Measurements from ENCODE around the gene EFCAB5.
"Not testable (repeated sequence)": the region's sequence is repeated elsewhere in the genome, so short reads cannot be mapped to it uniquely, and the experiment has no call there.

The EFCAB5 gene

DNA sequence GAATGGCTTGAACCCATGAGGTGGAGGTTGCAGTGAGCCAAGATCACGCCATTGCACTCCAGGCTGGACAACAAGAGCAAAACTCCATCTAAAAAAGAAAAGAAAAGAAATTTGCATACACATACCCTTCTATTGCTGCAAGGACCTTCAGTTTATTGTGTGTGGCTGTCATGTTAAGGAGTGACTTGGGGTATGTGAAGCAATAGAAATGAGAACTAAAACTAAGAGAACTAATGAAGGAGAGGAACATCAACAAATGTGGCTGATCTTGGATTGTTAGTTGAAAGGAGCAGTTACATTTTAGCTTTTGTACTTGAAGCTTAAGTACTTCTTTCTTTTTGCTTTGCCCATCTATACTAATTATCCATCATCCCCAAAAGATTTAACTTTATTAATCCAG, 162.5 kb downstream of the EFCAB5 start:
- DNase-seq, result no peak

DNA sequence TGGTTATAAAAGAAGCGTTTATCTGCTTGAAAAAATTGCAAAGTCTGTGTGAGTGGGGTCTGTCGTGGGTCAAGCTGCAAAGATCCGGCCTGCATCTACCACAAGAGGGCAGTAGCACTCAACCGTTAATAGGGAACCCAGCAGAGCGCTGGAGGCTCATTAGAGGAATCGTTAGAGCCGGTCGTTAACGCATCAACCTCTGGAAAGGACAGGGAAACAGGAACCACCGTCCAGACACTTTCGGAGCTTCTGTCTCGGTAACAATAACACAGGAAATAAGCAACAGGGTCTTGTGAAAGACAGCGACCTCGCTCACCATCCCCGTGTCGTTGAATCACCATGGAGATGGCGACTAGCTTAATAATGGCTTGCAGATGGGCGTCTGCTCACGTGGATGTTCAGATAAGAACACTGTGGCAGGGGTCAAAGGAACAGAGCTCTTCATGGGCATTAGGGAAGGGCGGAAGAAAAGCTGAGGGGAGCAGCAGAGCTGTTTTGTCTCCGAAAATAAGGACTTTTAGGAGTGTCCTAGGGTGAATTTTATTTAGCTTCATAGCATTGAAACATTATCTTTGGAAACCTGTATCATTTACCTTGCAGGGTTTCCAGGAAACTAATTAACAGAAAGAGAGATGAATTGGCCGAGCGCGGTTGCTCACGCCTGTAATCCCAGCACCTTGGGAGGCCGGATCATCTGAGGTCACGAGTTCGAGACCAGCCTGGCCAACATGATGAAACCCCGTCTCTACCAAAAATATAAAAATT, 163.3 kb downstream of the EFCAB5 start:
- DNase-seq, result peak; percentile 84

DNA sequence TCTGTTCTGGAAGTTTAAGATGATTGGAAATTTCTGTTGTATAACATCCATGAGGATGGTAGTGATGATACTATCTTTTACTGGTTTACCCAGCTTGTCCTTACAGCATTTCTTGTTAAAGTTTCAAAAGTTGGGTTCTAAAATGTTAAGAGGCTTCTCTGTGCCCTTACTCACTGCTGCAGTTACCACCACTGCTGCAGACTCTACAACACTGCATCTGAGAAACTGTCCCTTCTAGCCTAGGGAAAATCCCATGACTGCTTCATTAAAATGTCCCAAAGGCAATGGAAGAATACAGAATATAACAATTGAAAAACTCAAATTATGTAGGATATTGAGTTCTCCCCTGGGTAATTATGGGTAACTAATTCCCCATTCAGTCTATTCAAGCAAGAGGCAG, 171.4 kb downstream of the EFCAB5 start:
- no peak for DNase-seq

DNA sequence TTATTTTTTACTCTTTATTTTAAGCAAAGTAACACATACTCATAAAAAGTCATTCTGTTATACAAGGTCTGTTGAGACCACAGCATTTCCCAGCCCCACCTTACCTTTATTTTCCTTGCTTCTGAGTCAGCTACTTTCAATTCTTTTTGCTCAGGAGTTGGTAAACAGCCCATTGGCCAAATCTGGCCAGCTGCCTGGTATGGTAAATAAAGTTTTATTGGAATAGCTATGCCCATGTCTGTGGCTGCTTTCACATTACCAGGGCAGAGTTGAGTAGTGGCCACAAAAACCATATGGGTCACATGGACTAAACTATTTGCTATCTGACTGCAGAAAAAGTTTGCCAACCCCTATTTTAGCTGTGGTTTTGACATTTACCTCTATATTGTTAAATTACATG, 171.8 kb downstream of the EFCAB5 start:
- peak; percentile 54 for DNase-seq

DNA sequence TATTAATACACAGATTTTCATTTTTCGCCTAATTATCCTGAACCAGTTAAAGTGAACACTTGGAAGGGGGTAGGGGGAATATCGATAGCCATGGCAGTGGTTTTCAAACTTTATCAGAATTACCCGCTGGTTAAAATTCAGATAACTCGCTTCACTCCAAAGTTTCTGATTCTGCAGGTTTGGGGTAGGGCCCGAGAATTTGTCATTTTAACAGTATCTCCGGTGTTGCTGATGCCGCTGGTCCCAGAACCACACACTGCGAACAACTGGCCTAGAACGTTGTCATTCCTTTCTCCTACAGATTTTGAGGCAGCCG, 174.9 kb downstream of the EFCAB5 start:
- no peak for DNase-seq

DNA sequence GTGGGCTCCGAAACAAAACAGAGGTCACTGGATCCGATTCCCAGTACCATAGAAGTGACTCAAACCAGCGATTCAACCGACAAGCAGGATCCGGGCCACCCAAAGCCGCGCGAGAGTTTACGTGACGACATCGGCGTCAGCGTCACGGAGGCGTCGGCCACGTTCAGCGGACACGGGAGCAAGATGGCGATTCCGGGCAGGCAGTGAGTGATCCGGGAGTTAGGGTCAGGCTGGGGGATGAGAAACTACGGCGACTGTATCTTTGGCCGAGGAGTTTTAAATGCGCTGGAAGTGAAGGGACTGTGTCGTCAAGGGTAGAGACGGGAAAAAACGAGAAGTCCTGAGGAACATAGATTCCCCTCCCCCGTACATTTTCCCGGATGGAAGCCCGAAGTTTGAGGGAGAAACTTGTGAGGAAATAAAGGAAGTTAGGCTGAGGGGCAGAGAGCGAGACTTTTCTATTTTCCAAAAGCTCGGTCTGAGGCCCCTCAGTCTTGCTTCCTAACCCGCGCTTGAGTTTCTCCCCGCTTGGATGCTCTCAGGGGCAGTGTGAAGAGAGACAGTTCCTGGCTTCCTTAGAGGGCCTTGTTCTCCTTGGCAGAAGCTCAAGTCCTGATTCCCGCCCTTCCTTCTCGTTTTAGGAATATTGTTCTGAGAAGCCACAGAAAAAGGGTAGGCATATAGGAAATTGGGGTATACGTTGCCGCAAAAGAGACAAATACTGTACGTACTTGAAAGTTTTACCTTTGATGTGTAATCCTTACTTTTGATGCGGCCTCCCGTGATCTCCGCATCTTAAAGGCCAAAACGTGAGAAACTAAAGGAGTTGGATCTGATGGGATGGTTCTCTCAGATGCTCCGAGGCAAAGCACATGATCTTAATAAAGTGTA, 175.5 kb downstream of the EFCAB5 start, which contains the start of gene NSRP1:
NSRP1 (plus strand) TSS at position 156 of the 891 bp plus-strand sequence; CDS start at position 184, 28 bp downstream.
- DNase-seq, result peak; percentile 97

DNA sequence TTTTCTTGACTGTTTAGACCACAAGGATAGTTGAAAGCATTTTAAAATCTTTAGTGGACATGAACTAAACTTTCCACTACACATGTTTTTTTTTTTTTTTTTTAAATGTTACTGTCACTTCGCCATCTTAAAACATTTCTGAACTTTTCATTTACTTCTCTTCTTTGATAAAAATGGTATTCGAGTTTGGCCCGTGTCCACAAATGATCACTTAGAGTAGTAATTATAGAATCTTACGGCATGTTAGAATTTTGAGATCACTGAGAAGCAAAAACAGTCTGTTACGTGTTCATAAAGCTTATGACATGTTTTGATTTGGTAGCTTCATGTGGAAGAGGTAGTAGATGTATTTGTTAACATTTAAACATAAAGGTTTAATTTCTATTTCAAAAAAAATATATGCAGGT, 176.2 kb downstream of the EFCAB5 start:
- DNase-seq, result no peak

DNA sequence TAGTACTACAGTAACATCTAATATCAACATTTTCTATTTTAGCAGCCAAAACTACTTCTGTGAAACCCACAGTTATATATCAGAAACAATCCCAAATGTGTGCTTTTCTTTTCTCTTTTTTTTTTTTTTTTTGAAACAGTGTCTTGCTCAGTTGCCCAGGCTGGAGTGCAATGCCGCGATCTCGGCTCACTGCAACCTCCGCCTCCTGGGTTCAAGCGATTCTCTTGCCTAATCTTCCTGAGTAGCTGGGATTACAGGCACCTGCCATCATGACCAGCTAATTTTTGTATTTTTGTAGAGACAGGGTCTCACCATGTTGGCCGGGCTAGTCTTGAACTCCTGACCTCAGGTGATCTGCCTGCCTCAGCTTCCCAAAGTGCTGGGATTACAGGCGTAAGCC, 177.2 kb downstream of the EFCAB5 start:
- not testable (repeated sequence) for DNase-seq

DNA sequence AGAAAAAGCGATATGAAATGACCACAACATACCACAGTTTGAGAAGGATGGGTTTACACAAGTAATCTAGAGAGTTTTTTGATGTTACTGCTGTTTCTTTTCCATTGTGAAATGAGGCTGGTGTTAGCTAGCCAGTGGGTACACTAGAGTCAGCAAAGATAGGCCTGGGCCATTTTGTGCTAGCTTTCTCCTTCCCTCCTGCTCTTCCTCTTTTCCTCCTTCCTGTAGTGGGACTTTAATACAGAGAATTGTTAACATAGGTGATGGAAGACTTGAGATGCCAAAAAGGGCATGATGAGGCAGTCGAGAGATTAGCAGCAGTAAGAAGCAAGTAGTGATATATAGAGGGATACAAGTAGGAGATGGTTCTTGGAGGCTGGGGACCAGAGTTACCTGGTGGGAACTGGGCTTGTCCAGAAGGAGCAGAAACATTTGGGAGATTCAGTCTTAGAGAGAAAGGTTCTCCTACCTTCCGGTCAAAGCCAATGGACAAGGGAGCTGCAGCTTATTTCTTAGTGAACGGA, 182.9 kb downstream of the EFCAB5 start:
- DNase-seq, result no peak

DNA sequence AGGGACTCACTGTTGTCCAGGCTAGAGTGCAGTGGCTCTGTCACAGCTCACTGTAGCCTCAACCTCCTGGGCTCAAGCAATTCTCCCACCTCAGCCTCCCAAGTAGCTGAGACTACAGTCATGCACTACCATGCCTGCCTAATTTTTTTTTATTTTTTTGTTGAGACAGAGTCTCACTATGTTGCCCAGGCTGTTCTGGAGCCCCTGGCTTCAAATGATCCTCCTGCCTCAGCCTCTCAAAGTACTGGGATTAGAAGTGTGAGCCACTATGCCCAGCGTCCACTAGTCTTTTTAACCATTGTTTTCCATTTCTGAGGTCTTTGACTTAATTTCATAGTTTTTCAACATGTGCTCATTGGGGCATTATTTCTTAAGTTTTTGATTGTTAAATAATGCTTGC, 188.7 kb downstream of the EFCAB5 start:
- no peak for DNase-seq

DNA sequence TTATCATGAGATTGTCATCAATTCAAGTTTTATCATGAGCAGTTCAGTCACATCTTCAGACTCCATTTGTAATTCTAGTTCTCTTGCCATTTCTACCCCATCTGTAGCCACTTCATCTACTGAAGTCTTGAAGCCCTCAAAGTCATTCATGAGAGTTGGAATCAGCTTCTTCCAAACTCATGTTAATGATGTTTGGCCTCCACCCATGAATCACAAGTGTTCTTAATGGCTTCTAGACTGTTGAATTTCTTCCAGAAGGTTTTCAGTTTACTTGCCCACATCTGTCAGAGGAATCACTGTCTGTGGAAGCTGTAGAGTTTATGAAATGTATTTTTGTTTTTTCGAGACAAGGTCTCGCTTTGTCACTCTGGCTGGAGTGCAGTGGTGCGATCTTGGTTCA, 191.2 kb downstream of the EFCAB5 start:
- DNase-seq, result no peak

DNA sequence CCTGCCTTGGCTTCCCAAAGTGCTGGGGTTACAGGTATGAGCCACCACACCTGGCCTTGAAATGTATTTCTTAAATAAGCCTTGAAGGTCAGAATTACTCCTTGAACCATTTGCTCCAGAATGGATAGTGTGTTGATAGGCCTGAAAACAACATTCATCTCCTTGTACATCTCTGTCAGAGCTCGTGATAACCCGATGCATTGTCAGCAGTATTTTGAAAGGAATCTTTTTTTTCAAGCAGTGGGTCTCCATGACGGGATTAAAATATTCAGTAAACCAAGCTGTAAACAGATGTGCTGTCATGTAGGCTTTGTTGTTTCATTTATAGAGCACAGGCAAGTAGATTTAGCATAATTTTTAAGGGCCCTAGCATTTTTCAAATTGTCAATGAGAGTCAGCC, 191.8 kb downstream of the EFCAB5 start:
- no peak for DNase-seq

DNA sequence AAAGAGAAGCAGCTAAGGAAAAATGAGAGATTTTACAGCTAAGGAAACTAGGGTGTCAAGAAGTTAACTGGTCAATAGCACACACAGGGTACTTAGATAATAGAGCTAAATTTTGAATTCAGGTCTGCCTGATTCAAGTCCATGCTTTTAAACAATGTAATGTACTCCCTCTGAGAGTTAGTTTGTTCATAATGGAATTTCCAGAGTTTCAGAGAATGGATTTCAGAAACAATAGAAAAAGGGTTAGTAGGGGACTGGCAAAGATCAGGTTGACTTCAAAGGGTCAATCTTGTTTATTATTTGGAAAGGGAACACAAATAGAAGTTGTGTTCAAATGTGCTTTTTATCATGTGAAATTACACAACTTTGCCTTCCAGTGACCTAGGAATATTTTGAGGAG, 193.1 kb downstream of the EFCAB5 start:
- DNase-seq, result no peak

DNA sequence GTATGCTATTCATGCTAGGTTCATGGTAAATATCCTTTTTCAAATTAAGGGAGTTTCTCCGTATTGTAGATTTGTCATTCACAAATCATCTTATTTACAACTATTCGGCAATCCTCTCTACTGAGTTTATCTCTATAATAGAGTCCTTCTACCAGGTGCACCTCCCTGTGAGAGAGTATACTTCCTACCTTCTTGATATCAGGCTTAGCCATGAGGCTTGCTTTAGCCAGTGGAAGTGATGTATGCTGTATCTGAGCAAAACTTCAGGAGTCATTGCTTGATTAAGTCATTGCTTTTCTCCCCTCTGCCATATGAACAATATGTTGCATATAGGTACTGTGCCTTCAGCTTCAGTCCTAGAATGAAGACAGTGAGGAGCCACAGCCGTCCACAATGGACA, 195.7 kb downstream of the EFCAB5 start:
- no peak for DNase-seq

DNA sequence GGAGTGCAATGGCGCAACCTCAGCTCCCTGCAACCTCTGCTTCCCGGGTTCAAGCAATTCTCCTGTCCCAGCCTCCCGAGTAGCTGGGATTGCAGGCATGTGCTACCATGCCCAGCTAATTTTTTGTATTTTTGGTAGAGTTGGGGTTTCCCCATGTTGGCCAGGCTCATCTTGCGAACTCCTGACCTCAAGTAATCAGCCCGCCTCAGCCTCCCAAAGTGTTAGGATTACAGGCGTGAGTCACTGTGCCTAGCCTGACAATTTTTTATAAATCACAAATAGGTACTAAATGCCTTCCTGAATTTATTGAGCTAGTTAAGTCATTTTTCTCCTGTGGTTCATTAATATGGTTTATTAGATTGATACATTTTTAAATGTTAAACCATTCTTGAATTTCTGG, 206.4 kb downstream of the EFCAB5 start:
- peak; percentile 27 for DNase-seq

DNA sequence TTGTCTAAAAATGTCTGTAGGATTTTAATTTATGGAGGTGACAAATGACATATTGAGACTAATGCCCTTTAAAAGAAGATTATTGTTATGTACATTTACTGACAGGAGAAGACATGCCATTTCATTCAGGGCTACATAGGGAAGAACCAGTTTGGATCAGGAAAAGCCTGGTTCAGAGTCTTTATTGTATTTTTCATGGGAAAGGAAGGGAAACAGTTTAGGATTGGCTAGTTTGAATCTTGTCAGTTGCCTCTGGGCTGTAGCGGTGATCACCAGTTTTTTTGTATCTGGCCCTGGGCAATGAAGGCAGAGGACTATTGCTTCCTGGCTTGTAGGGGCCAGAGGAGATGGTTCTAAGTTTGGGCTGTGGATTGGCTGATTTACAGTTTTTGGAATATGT, 206.9 kb downstream of the EFCAB5 start:
- DNase-seq, result no peak

DNA sequence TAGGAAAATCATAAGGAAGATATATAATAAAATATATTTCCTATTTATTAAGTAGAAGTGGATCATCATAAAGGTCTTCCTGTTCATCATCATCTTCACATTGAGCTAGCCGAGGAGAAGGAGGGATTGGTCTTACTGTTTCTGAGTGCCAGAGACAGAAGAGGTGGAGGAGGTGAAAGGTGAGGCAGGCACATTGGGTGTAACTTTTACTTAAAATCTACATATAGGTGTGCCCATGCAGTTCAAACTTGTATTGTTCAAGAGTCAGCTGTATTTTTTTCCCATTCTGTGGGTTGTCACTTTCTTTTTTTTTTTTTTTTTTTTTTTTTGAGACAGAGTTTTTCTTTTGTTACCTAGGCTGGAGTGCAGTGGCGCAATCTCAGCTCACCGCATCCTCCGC, 210.0 kb downstream of the EFCAB5 start:
- no peak for DNase-seq

DNA sequence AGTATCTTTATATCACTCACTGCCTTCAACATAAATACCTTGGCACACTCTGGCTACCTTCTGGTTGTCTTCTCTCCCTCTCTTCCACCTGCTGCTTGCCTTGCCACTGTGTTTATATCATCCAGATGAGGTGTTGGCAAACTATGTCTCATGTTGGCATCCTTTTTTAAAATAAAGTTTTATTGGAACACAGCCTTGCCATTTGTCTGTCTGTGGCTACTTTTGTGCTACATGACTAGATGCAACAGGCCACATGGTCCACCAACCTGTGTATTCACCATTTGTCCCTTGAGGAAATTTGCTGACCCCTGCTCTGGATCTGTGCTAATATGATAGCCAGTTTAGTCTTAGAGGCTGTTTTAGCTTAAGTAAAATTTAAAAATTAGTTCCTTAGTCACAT, 212.0 kb downstream of the EFCAB5 start:
- DNase-seq, result no peak

DNA sequence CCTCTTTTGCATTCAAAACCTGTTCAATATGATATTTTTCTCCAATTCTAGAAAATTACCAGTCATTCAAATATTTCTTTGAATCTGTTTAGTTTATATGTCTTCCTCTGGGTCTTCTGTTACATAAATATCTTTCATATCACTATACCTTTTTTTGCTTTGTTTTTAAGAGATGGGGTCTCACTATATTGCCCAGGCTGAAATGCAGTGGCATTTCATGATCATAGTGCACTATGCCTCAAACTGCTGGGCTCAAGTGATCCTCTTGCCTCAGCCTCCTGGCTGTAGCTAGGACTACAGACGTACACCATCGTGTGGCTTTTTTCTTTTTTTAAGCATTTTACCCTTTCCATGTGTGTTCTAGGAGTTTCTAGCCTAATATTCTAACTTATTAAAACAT, 214.0 kb downstream of the EFCAB5 start:
- no peak for DNase-seq

Measured in activated CD4-positive, alpha-beta T cell treated with anti-CD3 and anti-CD28 coated beads, Interleukin-2, Interleukin-6, amounts not matched to agents 100 ng/mL and 50 ng/mL, durations not matched to agents 16 hours and 8 hours (primary cell).